ENCODE data around the gene CDH19. TPM values are rescaled to one million over a fixed set of nuclear protein-coding genes. Genes with fewer than 3 reads are reported as not detected.

CDH19 gene
- total RNA-seq, 1 donor from 2014 or later, result 2.0 TPM

DNA sequence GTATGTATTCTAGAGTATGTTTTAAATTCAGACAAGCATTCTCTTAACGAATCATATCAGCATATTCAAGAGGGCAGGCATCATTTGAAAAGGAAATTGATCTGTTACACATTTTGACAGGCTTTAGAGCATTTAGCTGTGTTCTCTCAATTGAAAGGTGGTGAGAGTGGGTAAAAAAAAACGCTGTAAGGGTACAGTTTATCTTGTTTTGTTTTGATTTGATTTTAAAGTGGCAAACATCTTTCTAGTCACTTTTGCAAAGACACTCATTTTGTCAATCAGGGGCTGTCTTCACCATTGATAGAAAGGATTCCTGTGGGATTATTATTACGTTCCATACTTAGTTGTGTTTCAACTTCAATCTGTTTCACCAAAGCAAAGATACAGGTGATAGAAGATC, 2.2 kb downstream of the CDH19 start:
- Mint-ChIP-seq H3K4me1 (ENCODE audit: low read depth) (peaks cover 34% of the 10 kb centered on the region), H3K4me3 (ENCODE audit: unreplicated experiment) (no peak overlapping the region), H3K9me3 (ENCODE audit: low read depth) (peaks cover 8% of the 10 kb centered on the region), H3K27ac (ENCODE audit: unreplicated experiment) (peak overlapping the region; percentile 42), H3K27me3 (ENCODE audit: low read depth) (no peaks in the 10 kb centered on the region), H3K36me3 (ENCODE audit: low read depth) (peaks cover 2% of the 10 kb centered on the region)
- DNase-seq (ENCODE audit: low spot score), result no peak
- TF ChIP-seq, protein P1, sequence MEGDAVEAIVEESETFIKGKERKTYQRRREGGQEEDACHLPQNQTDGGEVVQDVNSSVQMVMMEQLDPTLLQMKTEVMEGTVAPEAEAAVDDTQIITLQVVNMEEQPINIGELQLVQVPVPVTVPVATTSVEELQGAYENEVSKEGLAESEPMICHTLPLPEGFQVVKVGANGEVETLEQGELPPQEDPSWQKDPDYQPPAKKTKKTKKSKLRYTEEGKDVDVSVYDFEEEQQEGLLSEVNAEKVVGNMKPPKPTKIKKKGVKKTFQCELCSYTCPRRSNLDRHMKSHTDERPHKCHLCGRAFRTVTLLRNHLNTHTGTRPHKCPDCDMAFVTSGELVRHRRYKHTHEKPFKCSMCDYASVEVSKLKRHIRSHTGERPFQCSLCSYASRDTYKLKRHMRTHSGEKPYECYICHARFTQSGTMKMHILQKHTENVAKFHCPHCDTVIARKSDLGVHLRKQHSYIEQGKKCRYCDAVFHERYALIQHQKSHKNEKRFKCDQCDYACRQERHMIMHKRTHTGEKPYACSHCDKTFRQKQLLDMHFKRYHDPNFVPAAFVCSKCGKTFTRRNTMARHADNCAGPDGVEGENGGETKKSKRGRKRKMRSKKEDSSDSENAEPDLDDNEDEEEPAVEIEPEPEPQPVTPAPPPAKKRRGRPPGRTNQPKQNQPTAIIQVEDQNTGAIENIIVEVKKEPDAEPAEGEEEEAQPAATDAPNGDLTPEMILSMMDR (IDR thresholded peaks at IDR 0.05), result no peak

DNA sequence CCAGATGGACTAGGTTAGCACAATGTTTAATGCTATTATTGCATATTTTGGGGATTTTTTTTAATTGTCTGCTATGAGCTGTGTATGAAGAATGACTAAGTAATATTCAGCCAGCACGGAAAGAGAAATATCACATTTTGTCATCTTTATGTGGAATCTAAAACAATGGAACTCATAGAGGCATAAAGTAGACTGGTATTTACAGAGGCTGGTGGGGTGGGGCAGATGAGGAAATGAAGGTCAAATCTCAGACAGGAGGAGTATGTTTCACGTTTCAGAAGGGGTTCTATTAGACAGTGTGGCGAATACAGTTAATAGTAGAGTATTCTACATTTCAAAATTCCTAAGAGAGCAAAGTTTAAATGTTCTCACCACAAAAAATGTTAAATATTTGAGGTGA, 4.7 kb downstream of the CDH19 start:
- Mint-ChIP-seq H3K4me1 (ENCODE audit: low read depth) (peaks cover 33% of the 10 kb centered on the region), H3K9me3 (ENCODE audit: low read depth) (peaks cover 22% of the 10 kb centered on the region), H3K4me3 (ENCODE audit: unreplicated experiment) (peak overlapping the region; percentile 18), H3K27ac (ENCODE audit: unreplicated experiment) (peak overlapping the region; percentile 82), H3K36me3 (ENCODE audit: low read depth) (peaks cover 4% of the 10 kb centered on the region), H3K27me3 (ENCODE audit: low read depth) (no peaks in the 10 kb centered on the region)
- TF ChIP-seq, protein P1 (IDR thresholded peaks at IDR 0.05), result no peak
- no peak for DNase-seq (ENCODE audit: low spot score)

DNA sequence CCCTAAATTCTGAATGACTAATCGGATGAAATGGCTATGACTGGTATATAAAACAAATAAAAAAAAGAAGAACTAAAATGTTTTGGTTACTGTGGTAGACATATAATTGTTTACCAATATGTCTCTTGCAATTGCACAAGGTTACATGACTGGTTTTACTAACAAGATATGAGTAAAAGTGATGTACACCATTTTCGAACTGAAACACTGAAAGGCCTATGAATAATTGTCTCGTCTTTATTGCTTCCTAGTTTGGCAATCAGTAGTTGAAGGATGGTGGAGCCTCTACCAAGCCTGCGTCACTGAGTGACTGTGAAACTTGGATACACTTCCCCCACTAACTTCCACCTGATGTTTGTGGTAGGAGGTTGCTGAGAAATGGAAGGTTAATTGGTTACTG, 16.5 kb downstream of the CDH19 start:
- peaks cover 6% of the 10 kb centered on the region for H3K4me1 Mint-ChIP-seq (ENCODE audit: low read depth)
- H3K27me3 Mint-ChIP-seq (ENCODE audit: low read depth), result no peaks in the 10 kb centered on the region
- H3K36me3 Mint-ChIP-seq (ENCODE audit: low read depth), result no peaks in the 10 kb centered on the region
- no peak overlapping the region for H3K4me3 Mint-ChIP-seq (ENCODE audit: unreplicated experiment)
- DNase-seq (ENCODE audit: low spot score), result no peak
- H3K9me3 Mint-ChIP-seq (ENCODE audit: low read depth), result no peaks in the 10 kb centered on the region
- H3K27ac Mint-ChIP-seq (ENCODE audit: unreplicated experiment), result no peak overlapping the region
- TF ChIP-seq, protein P1 (IDR thresholded peaks at IDR 0.05), result no peak

DNA sequence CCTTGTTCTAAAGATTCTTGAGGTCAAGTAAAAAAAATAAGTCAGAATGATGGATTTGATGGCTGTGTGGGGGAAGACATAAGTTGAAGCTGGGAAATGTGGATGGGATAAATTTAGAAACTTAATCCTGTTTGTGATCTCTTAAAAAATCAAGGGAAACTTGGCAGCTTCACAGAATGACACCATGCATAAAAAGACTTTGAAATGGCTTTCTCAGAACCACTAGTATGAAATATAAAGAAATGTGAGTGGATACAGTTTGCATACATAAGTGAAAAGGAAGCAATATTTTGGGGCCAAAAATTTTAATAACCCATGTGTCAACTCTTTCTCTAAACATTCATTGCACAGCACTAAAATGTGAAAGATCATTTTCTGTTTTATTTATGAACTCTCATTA, 21.7 kb downstream of the CDH19 start:
- H3K9me3 Mint-ChIP-seq (ENCODE audit: low read depth), result no peaks in the 10 kb centered on the region
- H3K4me1 Mint-ChIP-seq (ENCODE audit: low read depth), result peaks cover 11% of the 10 kb centered on the region
- no peak overlapping the region for H3K4me3 Mint-ChIP-seq (ENCODE audit: unreplicated experiment)
- TF ChIP-seq, protein P1 (IDR thresholded peaks at IDR 0.05), result no peak
- no peaks in the 10 kb centered on the region for H3K36me3 Mint-ChIP-seq (ENCODE audit: low read depth)
- H3K27ac Mint-ChIP-seq (ENCODE audit: unreplicated experiment), result no peak overlapping the region
- DNase-seq (ENCODE audit: low spot score), result no peak
- no peaks in the 10 kb centered on the region for H3K27me3 Mint-ChIP-seq (ENCODE audit: low read depth)

DNA sequence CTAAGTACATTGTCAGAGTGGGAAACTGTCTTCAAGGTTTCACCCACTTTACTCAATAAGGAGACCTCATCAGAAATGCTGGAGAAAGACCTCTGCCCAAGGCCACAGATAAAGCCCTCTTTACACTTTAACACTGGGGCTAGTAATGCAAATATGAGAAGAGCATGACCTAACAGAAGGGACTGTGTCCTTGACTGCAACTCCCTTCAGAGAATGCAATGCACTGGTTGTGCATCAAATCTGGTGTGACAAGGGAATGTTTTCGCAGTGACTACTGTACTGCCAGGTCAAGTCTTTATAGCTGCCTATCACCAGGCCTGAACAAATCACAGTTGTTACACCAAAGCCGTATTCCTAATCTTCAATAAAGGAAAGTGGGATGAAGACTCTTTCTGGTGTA, 28.6 kb downstream of the CDH19 start:
- DNase-seq (ENCODE audit: low spot score), result no peak
- Mint-ChIP-seq H3K4me3 (ENCODE audit: unreplicated experiment) (no peak overlapping the region), H3K27me3 (ENCODE audit: low read depth) (no peaks in the 10 kb centered on the region), H3K36me3 (ENCODE audit: low read depth) (no peaks in the 10 kb centered on the region), H3K9me3 (ENCODE audit: low read depth) (no peaks in the 10 kb centered on the region), H3K27ac (ENCODE audit: unreplicated experiment) (no peak overlapping the region), H3K4me1 (ENCODE audit: low read depth) (no peaks in the 10 kb centered on the region)
- TF ChIP-seq, protein P1 (IDR thresholded peaks at IDR 0.05), result no peak
